K562 (cell line): ENCODE results near the gene TOR1AIP2. TPM values are rescaled to one million over a fixed set of nuclear protein-coding genes. Genes with fewer than 3 reads are reported as not detected.

Experiments
- ATAC-seq: fragments of 200-7000 bp; cut with Tn5 transposase; 3 replicates; pipeline ENCODE4 v1.9.1; 2020; ENCODE audit warnings: moderate library complexity
- BruUV-seq: library from RNA; stranded (reverse); fragments of 400-500 nt; replicated peaks from 2 replicates; lab custom pipeline; 2021; lab: Mats Ljungman, UMichigan
- CTCF ChIA-PET: fragments of 300-600 bp; formaldehyde crosslinking; extraction: SDS; loops from one replicate; lab custom pipeline; 2021; ENCODE audit warnings: low intra/inter-chr PET ratio; lab: Yijun Ruan, JAX
- POLR2A ChIA-PET: fragments of 300-600, 350-650 bp; sonication (Branson Sonifier 250); formaldehyde crosslinking; extraction: SDS; loops from one replicate; lab custom pipeline; 2021; ENCODE audit warnings: antibody characterized with exemption, inconsistent platforms; lab: Yijun Ruan, JAX
- DNase-seq, 4 experiments: peaks; one replicate each; pipeline versions ENCODE4 v3.0.0 to v3.0.0-alpha.2; 2011 to 2018; ENCODE audit warnings: low spot score in 3 of 4, mixed read lengths in 3 of 4; ENCODE audit errors: extremely low read depth in 1 of 4
- FAIRE-seq: peaks from 2 replicates; lab custom pipeline; 2011; peaks lifted over from hg19 to GRCh38; lab: Jason Lieb, UNC
- H2AFZ ChIP-seq: 2 replicates; pipeline ENCODE4 v1.6.0; 2011; ENCODE audit warnings: low read depth, low read length, control low read depth, inconsistent platforms
- H3K27ac ChIP-seq: fragments of 200-600 bp; 3 replicates; pipeline ENCODE4 v1.8.0; 2011; ENCODE audit warnings: low read depth, mild to moderate bottlenecking, control low read depth, inconsistent platforms, low read length, moderate library complexity, mixed read lengths; ENCODE audit errors: extremely low read depth
- H3K27me3 ChIP-seq, 2 experiments: fragments of 300-600 bp in 1 of 2; 2 replicates in 1 of 2; 3 replicates in 1 of 2; pipeline versions ENCODE4 v1.6.0 to v1.8.0; 2011; ENCODE audit warnings: inconsistent platforms in 2 of 2, low read length in 2 of 2, mild to moderate bottlenecking in 1 of 2, mixed read lengths in 1 of 2, moderate library complexity in 1 of 2; ENCODE audit not compliant: control insufficient read depth in 2 of 2, insufficient read depth in 2 of 2
- H3K36me3 ChIP-seq: fragments of 300-600 bp; 3 replicates; pipeline ENCODE4 v1.8.0; 2011; ENCODE audit warnings: mild to moderate bottlenecking, low read length, inconsistent platforms; ENCODE audit not compliant: control insufficient read depth, insufficient read depth
- H3K4me1 ChIP-seq, 2 experiments: fragments of 200-600 bp in 1 of 2; replicated peaks in 1 of 2; 2 replicates in 1 of 2; 3 replicates in 1 of 2; pipeline versions ENCODE4 v1.5.1 to v1.8.0; 2011; ENCODE audit warnings: inconsistent platforms in 2 of 2, low read length in 2 of 2, mild to moderate bottlenecking in 1 of 2, mixed read lengths in 1 of 2, moderate library complexity in 1 of 2; ENCODE audit not compliant: control insufficient read depth in 2 of 2, insufficient read depth in 2 of 2
- H3K4me2 ChIP-seq: 2 replicates; pipeline ENCODE4 v1.6.1; 2011; ENCODE audit warnings: low read length, control low read depth, inconsistent platforms, mixed read lengths; ENCODE audit not compliant: insufficient read depth
- H3K4me3 ChIP-seq: fragments of 200-600 bp; sonication (generic), shearing (Covaris generic); 2 replicates; pipeline ENCODE4 v1.5.1; 2016; ENCODE audit warnings: control low read depth, inconsistent platforms
- H3K79me2 ChIP-seq: fragments of 200-600 bp; 3 replicates; pipeline ENCODE4 v1.8.0; 2011; ENCODE audit warnings: low read length, inconsistent platforms; ENCODE audit not compliant: control insufficient read depth, insufficient read depth
- H3K9ac ChIP-seq, 2 experiments: 2 replicates each; pipeline versions ENCODE4 v1.6.0 to v1.6.1; 2011; ENCODE audit warnings: low read depth in 2 of 2, low read length in 2 of 2, control low read depth in 1 of 2, inconsistent platforms in 1 of 2, mild to moderate bottlenecking in 1 of 2, mixed read lengths in 1 of 2; ENCODE audit not compliant: insufficient read depth in 1 of 2
- H3K9me1 ChIP-seq: one replicate; pipeline ENCODE4 v1.6.0; 2011; ENCODE audit warnings: inconsistent platforms, mild to moderate bottlenecking, low read length, moderate library complexity; ENCODE audit not compliant: control insufficient read depth, insufficient read depth
- H3K9me3 ChIP-seq: replicated peaks from 2 replicates; pipeline ENCODE4 v1.5.1; 2011; ENCODE audit warnings: low read depth, low read length, inconsistent platforms; ENCODE audit not compliant: control insufficient read depth, insufficient read depth
- H4K20me1 ChIP-seq: replicated peaks from 2 replicates; pipeline ENCODE4 v1.6.1; 2011; ENCODE audit warnings: low read length, inconsistent platforms, mixed read lengths; ENCODE audit not compliant: control insufficient read depth, insufficient read depth
- NFATC3 ChIP-seq: fragments of 450-650 bp; IDR thresholded peaks from 2 replicates; pipeline ENCODE4 v1.6.1; 2017; ENCODE audit warnings: mild to moderate bottlenecking
- PCBP2 ChIP-seq: fragments of 200-400 bp; formaldehyde crosslinking; IDR thresholded peaks from 2 replicates; pipeline ENCODE4 v1.6.1; 2018; ENCODE audit warnings: low read length, low read depth, mild to moderate bottlenecking, moderate library complexity; ENCODE audit not compliant: poor library complexity, severe bottlenecking
- POLR3A ChIP-seq: IDR thresholded peaks from 2 replicates; pipeline ENCODE4 v1.6.1; 2011; ENCODE audit warnings: borderline replicate concordance, mild to moderate bottlenecking, moderate library complexity; ENCODE audit not compliant: insufficient read length, insufficient read depth; ENCODE audit errors: extremely low read depth
- RNF2 ChIP-seq: sonication (generic); IDR thresholded peaks from 2 replicates; pipeline ENCODE4 v1.6.1; 2016
- TFAP4 ChIP-seq: sonication (generic); formaldehyde crosslinking; IDR thresholded peaks from 2 replicates; pipeline ENCODE4 v1.8.0; 2022; ENCODE audit warnings: missing genetic modification reagents, mild to moderate bottlenecking, moderate library complexity, borderline replicate concordance
- ZBTB26 ChIP-seq: fragments of 450-650 bp; formaldehyde crosslinking; IDR thresholded peaks from 2 replicates; pipeline ENCODE4 v1.4.0; 2022; ENCODE audit warnings: missing genetic modification characterization
- ZKSCAN3 ChIP-seq: fragments of 250-450 bp; sonication (Bioruptor Pico); IDR thresholded peaks from 2 replicates; pipeline ENCODE4 v1.4.0; 2020
- ZNF232 ChIP-seq: sonication (generic); formaldehyde crosslinking; IDR thresholded peaks from 2 replicates; pipeline ENCODE4 v1.8.0; 2022; ENCODE audit warnings: mild to moderate bottlenecking, missing genetic modification reagents
- WGBS: fragments of 100-300 bp; shearing (Covaris generic); methylation state at CpG from one replicate; pipeline ENCODE4 v1.1.6; 2016; ENCODE audit warnings: low coverage, mixed read lengths; ENCODE audit not compliant: insufficient coverage; ENCODE audit errors: missing lambda C conversion rate; 5-methylcytosine and 5-hydroxymethylcytosine counted together
- in situ Hi-C: fragments of 300-500 bp; cut with MboI; formaldehyde crosslinking; loops from 4 replicates; pipeline ENCODE4 v1.15.0; 2018; ENCODE audit warnings: inconsistent platforms, mixed read lengths
- intact Hi-C: fragments of 100-400 bp; cut with micrococcal nuclease; formaldehyde crosslinking; loops from 2 replicates; pipeline ENCODE4 v1.14.2; 2022
- polyA plus RNA-seq, 8 experiments: library from polyadenylated mRNA; depleted of rRNA in 4 of 8; stranded (reverse) in 5 of 8; unstranded in 3 of 8; fragments of >200 nt; fragmentation: Nextera tagmentation in 2 of 8; fragmentation: Illumina TruSeq in 1 of 8; extraction: Ambion mirVana in 2 of 8; extraction: Trizol in 1 of 8; gene quantifications; 2 replicates each; pipeline versions ENCODE4 v1.2.1 to v1.2.3, GENCODE V29; 2011 to 2014; ENCODE audit warnings: inconsistent platforms in 1 of 8, missing spikeins in 1 of 8
- total RNA-seq, 7 experiments: library from RNA; depleted of rRNA in 6 of 7; stranded (reverse); fragments of >200 nt in 6 of 7; fragmentation: Illumina TruSeq in 2 of 7; extraction: Trizol in 2 of 7; gene quantifications; 2 replicates each; pipeline versions ENCODE4 v1.2.1 to v1.2.3, GENCODE V29; 2011 to 2021; ENCODE audit warnings: low replicate concordance in 1 of 7

TOR1AIP2 gene
- total and polyA plus RNA-seq, 9 of the 15 experiments (the other 6 are each of a cell fraction or from before 2014, with no cell fraction given), result 16.7 to 122 (median 41.4) TPM

- TF ChIP-seq ZBTB26 (CRISPR knock-in tag) (no peak), NFATC3 (no peak), PCBP2 (no peak), RNF2 (no peak), ZKSCAN3 (CRISPR knock-in tag) (0 out of 2 replicates have a peak, but pooled peaks have one; percentile 22), POLR3A (no peak)
Observed at GRCh38 chr1:179818260-179818659, 59.3 kb downstream of the TOR1AIP2 start (continued).

GRCh38 chr1:179817789-179818188, 59.8 kb downstream of the TOR1AIP2 start:
- H3K9ac ChIP-seq, result no peak overlapping the region
- FAIRE-seq (no peak), DNase-seq (no peak), ATAC-seq (no peak)
- no TSS peak for BruUV-seq
- H3K27me3 ChIP-seq, result peaks cover 31 to 48% of the 10 kb centered on the region in 2 experiments
- intact Hi-C loops (loop anchor here (10.0 kb wide), 2 partner anchors 563 to 733 kb away; partner anchors contain the start of gene TOR3A), in situ Hi-C loops (no loop called here)
- H3K27ac ChIP-seq, result no peak overlapping the region
- peaks cover 20 to 30% of the 10 kb centered on the region in 2 experiments for H3K4me1 ChIP-seq
- peaks cover 3% of the 10 kb centered on the region; the same call in 1 of the 2 replicates for H4K20me1 ChIP-seq
- POLR2A ChIA-PET, result interaction anchor here (0.6 to 2.1 kb wide), 10 partner anchors 10 to 1292 kb away, joined by 3 to 13 read pairs (median 3); no protein-coding TSS in a partner anchor
- peak overlapping the region; percentile 70; the same call in 1 of the 2 replicates for H2AFZ ChIP-seq
- no peaks in the 10 kb centered on the region for H3K36me3 ChIP-seq
- TF ChIP-seq TFAP4 (CRISPR knock-in tag) (0 out of 2 replicates have a peak, but pooled peaks have one; percentile 43), ZNF232 (CRISPR knock-in tag) (no peak)
- no peaks in the 10 kb centered on the region for H3K79me2 ChIP-seq
- H3K9me1 ChIP-seq, result no peaks in the 10 kb centered on the region
- CTCF ChIA-PET, result no interaction called here
- no peak overlapping the region for H3K4me2 ChIP-seq
- H3K9me3 ChIP-seq, result no peaks in the 10 kb centered on the region
- 49% methylated on average over 8 of the region's 8 CpGs for WGBS
- no peak overlapping the region for H3K4me3 ChIP-seq
